ENCODE results near the gene CUX1. TPM values are rescaled to one million over a fixed set of nuclear protein-coding genes. Genes with fewer than 3 reads are reported as not detected.

CUX1 gene
- total RNA-seq, 1 experiment from 2014 or later: 47.6 TPM

DNA sequence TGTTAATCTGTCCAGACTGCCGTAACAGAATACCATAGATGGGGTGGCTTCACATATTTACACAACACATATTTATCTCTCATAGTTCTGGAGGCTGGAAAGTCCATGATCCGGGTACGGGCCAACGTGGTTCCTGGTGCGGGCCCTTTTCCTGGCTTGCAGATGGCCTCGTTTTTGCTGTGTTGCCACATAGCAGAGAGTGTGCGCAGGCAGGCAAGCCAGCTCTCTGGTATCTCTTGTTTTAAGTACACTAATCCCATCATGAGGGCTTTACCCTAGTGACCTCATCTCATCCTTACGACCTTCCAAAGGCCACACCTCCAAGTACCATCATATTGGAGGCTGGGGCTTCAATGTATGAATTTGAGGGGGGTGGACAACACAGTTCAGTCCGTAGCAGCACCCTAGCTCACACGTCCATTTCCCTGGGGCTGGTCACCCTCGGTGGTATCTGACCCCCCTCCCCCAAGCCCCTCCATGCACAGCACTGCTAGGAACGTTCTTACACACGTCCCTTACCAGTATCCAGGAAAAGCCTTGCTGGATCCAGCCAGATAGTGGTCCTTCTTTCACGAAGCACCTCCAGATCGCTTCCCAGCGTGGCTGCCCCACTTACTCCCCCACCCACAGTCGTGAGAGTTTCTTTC is 21.5 kb downstream of the CUX1 start:
- intact Hi-C loops (cut with micrococcal nuclease): no loop called here
- ChIA-PET CTCF (interaction anchor here (0.6 to 0.7 kb wide), 2 partner anchors 22 to 123 kb away, joined by 3 to 4 read pairs; no protein-coding TSS in a partner anchor), POLR2A (interaction anchor here (0.7 kb wide), 1 partner anchor 1547 kb away, joined by 3 read pairs; no protein-coding TSS in a partner anchor)
- H3K27me3 Mint-ChIP-seq (ENCODE audit: insufficient read depth, unreplicated experiment): no peaks in the 10 kb centered on the region
- DNase-seq (ENCODE audit: unreplicated experiment): no peak
- H3K4me3 Mint-ChIP-seq (ENCODE audit: unreplicated experiment): no peak overlapping the region
- BruUV-seq (replicated peaks): no TSS peak
- TF ChIP-seq, protein P1, sequence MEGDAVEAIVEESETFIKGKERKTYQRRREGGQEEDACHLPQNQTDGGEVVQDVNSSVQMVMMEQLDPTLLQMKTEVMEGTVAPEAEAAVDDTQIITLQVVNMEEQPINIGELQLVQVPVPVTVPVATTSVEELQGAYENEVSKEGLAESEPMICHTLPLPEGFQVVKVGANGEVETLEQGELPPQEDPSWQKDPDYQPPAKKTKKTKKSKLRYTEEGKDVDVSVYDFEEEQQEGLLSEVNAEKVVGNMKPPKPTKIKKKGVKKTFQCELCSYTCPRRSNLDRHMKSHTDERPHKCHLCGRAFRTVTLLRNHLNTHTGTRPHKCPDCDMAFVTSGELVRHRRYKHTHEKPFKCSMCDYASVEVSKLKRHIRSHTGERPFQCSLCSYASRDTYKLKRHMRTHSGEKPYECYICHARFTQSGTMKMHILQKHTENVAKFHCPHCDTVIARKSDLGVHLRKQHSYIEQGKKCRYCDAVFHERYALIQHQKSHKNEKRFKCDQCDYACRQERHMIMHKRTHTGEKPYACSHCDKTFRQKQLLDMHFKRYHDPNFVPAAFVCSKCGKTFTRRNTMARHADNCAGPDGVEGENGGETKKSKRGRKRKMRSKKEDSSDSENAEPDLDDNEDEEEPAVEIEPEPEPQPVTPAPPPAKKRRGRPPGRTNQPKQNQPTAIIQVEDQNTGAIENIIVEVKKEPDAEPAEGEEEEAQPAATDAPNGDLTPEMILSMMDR (IDR thresholded peaks at IDR 0.05; ENCODE audit: unreplicated experiment): no peak
- no peak overlapping the region for H3K27ac Mint-ChIP-seq (ENCODE audit: low read depth, unreplicated experiment)
- H3K36me3 Mint-ChIP-seq (ENCODE audit: insufficient read depth, unreplicated experiment): peaks cover 11% of the 10 kb centered on the region
- no peaks in the 10 kb centered on the region for H3K9me3 Mint-ChIP-seq (ENCODE audit: unreplicated experiment)
- no peaks in the 10 kb centered on the region for H3K4me1 Mint-ChIP-seq (ENCODE audit: insufficient read depth, unreplicated experiment)

- BruUV-seq (replicated peaks): no TSS peak
- TF ChIP-seq, protein P1 (IDR thresholded peaks at IDR 0.05; ENCODE audit: unreplicated experiment): no peak
- peaks cover 9% of the 10 kb centered on the region for H3K9me3 Mint-ChIP-seq (ENCODE audit: unreplicated experiment)
- no peak overlapping the region for H3K4me3 Mint-ChIP-seq (ENCODE audit: unreplicated experiment)
- H3K27ac Mint-ChIP-seq (ENCODE audit: low read depth, unreplicated experiment): no peak overlapping the region
- DNase-seq (ENCODE audit: unreplicated experiment): no peak
- H3K27me3 Mint-ChIP-seq (ENCODE audit: insufficient read depth, unreplicated experiment): no peaks in the 10 kb centered on the region
- ChIA-PET POLR2A (interaction anchor here (0.9 to 1.6 kb wide), 2 partner anchors 18 to 40 kb away, joined by 3 to 8 read pairs; no protein-coding TSS in a partner anchor), CTCF (interaction anchor here (1.0 kb wide), 1 partner anchor 16 kb away, joined by 4 read pairs; no protein-coding TSS in a partner anchor)
- H3K36me3 Mint-ChIP-seq (ENCODE audit: insufficient read depth, unreplicated experiment): peaks cover 12% of the 10 kb centered on the region
- no peaks in the 10 kb centered on the region for H3K4me1 Mint-ChIP-seq (ENCODE audit: insufficient read depth, unreplicated experiment)
- intact Hi-C loops (cut with micrococcal nuclease): no loop called here
Measured at GRCh38 chr7:101841328-101841727, 23.9 kb downstream of the CUX1 start.

DNA sequence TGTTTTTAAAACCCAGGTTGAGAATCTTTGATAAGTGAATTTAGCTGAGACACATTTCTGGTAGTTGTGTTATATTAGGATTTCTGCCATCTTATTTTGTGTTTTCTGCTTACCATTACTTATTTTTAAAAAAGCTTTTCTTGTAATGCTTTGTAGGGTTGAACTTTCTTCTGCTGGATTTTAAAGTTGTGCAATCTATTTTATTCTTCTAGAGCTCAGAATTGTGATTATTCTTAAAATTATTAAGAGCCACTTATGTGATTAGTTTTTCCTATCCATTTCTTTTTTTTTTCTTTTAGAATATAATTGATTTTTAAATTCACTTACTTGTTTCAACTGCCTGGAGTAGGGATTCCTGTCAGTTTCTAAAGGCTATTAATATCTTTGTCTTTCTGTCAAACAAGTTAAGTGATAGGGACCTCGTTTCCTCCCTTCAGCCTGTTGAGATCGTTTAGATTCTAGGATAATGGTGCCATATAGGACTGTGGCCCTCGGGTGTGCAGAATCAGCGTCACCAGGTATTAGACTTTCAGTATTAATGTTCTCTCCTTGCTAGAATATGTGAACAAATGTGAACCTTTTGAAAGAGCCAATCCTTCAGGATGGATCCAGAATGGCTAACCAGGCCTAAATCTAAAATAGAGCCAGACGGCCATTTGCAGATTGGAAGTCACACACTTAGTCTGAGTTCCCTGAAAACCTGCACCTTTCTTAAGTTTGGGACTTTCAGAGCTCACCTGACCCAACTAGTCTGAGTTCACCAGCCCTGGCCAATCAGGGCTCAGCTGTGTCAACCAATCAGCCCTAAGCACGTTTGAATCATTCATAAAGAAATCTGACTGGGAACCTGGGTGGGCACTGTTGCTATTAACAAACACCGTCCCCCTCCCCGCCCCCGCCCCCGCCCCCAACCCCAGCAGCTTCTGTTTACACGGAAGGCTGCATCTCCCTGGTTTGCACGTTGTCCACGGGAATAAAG is 26.2 kb downstream of the CUX1 start:
- Mint-ChIP-seq H3K27me3 (ENCODE audit: insufficient read depth, unreplicated experiment) (no peaks in the 10 kb centered on the region), H3K9me3 (ENCODE audit: unreplicated experiment) (peaks cover 9% of the 10 kb centered on the region), H3K4me1 (ENCODE audit: insufficient read depth, unreplicated experiment) (peaks cover 6% of the 10 kb centered on the region), H3K4me3 (ENCODE audit: unreplicated experiment) (no peak overlapping the region), H3K27ac (ENCODE audit: low read depth, unreplicated experiment) (no peak overlapping the region), H3K36me3 (ENCODE audit: insufficient read depth, unreplicated experiment) (peaks cover 12% of the 10 kb centered on the region)
- no TSS peak for BruUV-seq (replicated peaks)
- TF ChIP-seq, protein P1 (IDR thresholded peaks at IDR 0.05; ENCODE audit: unreplicated experiment): no peak
- DNase-seq (ENCODE audit: unreplicated experiment): no peak
- intact Hi-C loops (cut with micrococcal nuclease): no loop called here
- CTCF ChIA-PET: interaction anchor here (0.6 to 1.1 kb wide), 5 partner anchors 13 to 393 kb away, joined by 3 to 6 read pairs (median 3); no protein-coding TSS in a partner anchor
- POLR2A ChIA-PET: interaction anchor here (0.6 kb wide), 1 partner anchor 36 kb away, joined by 4 read pairs; no protein-coding TSS in a partner anchor

DNA sequence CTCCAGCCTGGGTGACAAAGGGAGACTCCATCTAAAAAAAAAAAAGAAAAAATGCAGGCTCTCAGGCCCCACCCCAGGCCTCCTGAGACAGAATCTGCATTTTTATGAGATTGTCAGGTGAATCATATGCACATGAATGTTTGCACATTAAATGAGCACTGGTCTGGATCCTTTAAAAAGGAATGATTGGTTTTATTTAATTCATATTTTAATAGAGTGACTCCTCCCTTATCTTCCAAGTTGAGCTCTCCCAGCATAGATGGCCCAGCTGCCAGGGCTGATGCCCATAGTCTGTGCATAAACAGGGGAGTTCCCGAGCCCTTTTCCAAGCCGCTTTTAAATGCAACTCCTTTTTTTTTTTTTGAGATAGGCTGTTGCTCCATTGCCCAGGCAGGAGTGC is 28.5 kb downstream of the CUX1 start:
- H3K27me3 Mint-ChIP-seq (ENCODE audit: insufficient read depth, unreplicated experiment): no peaks in the 10 kb centered on the region
- intact Hi-C loops (cut with micrococcal nuclease): no loop called here
- H3K36me3 Mint-ChIP-seq (ENCODE audit: insufficient read depth, unreplicated experiment): peaks cover 12% of the 10 kb centered on the region
- no peak overlapping the region for H3K4me3 Mint-ChIP-seq (ENCODE audit: unreplicated experiment)
- no peak for DNase-seq (ENCODE audit: unreplicated experiment)
- H3K27ac Mint-ChIP-seq (ENCODE audit: low read depth, unreplicated experiment): no peak overlapping the region
- no TSS peak for BruUV-seq (replicated peaks)
- H3K4me1 Mint-ChIP-seq (ENCODE audit: insufficient read depth, unreplicated experiment): peaks cover 7% of the 10 kb centered on the region
- H3K9me3 Mint-ChIP-seq (ENCODE audit: unreplicated experiment): peaks cover 9% of the 10 kb centered on the region
- ChIA-PET CTCF (interaction anchor here (0.7 to 1.0 kb wide), 3 partner anchors 10 to 243 kb away, joined by 3 to 5 read pairs (median 3); no protein-coding TSS in a partner anchor), POLR2A (no interaction called here)
- TF ChIP-seq, protein P1 (IDR thresholded peaks at IDR 0.05; ENCODE audit: unreplicated experiment): no peak
